Measurements from ENCODE around the gene AP1M1. TPM values are rescaled to one million over a fixed set of nuclear protein-coding genes. Genes with fewer than 3 reads are reported as not detected.

Gene AP1M1
- total RNA-seq, 1 experiment from 2014 or later: 95.9 TPM

DNA sequence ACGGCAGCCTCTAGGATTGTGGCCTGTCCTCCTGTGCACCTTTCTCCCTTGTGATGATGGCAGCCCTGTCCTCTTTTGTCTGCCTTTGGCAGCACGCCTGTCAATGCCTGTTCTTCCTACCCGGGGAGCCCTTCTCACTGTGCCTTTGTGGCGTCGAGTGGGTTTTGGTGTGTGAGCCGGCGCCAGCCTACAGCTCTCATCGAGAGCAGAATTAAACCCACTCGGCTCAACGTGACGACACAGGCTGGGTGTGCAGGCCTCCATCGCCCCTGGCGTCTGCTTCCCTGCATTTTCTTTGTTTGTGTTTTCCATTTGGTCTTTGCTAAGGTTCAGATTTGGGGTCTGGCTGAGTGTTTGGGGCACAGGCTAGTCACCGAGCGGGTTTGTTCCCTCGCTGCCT, 34.4 kb downstream of the AP1M1 start:
- DNase-seq (ENCODE audit: low spot score): no peak

GRCh38 chr19:16232568-16232967, 34.9 kb downstream of the AP1M1 start:
- no peak for DNase-seq (ENCODE audit: low spot score)

DNA sequence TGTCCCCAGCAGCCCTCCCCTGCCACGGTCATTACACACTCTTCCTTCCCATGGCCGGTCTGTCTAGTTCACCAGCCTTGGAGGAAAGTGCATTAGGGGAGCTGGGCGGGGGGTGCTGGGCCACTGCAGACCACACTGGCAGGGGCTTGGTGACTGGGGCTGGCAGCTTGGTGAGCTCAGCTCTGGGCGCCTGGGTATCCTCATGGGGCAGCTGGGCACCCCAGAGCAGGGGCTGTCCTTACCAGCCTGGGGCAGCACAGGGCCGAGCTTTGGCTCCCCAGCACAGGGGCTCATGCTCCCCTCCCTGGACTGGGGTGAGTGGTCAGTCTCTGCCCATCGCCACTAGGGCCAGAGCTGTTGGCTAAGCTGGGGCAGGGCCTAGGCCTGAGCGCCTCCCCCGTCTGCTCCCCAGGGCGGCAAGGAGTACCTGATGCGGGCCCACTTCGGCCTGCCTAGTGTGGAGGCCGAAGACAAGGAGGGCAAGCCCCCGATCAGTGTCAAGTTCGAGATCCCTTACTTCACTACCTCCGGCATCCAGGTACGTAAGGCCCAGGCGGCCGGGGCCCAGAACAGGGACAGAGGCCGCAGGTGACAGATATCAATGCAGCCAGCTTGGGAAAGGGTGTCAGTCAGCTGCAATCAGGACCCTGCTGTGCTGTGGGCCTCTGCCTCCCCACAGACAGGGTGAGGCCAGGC, 35.5 kb downstream of the AP1M1 start:
- no peak for DNase-seq (ENCODE audit: low spot score)

DNA sequence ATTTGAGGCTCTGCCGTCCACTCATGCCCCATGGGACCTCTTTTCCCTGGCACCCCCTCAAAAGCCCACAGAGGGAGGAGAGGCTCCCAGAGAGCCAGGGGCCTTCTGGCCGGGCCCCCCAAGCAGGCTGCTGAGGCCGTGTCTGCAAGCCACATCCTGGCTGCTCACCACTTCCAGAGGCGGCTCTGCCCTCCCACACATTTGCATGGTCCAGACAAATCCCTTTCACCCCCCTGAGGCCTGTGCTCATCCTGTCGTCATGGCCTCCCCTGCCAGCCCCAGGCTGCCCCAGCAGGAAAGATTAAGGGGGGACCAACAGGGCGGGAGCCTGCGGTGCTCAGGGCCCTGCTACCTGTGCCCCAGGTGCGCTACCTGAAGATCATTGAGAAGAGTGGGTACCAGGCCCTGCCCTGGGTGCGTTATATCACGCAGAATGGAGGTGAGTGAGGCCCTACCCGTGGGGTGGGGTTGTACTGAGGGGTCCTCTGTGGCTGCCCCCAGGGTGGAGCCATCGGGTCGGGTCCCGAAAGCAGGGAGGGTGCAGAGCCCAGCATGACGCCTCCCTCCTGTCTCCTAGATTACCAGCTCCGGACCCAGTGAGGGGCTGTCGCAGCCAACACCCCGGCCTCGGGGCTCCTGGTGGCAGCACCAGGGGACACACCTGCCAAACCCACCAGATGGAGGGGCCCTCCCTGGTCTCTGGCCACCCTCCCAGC, 36.3 kb downstream of the AP1M1 start:
- DNase-seq (ENCODE audit: low spot score): no peak

GRCh38 chr19:16234552-16235445, 37.1 kb downstream of the AP1M1 start:
- DNase-seq (ENCODE audit: low spot score): no peak

DNA sequence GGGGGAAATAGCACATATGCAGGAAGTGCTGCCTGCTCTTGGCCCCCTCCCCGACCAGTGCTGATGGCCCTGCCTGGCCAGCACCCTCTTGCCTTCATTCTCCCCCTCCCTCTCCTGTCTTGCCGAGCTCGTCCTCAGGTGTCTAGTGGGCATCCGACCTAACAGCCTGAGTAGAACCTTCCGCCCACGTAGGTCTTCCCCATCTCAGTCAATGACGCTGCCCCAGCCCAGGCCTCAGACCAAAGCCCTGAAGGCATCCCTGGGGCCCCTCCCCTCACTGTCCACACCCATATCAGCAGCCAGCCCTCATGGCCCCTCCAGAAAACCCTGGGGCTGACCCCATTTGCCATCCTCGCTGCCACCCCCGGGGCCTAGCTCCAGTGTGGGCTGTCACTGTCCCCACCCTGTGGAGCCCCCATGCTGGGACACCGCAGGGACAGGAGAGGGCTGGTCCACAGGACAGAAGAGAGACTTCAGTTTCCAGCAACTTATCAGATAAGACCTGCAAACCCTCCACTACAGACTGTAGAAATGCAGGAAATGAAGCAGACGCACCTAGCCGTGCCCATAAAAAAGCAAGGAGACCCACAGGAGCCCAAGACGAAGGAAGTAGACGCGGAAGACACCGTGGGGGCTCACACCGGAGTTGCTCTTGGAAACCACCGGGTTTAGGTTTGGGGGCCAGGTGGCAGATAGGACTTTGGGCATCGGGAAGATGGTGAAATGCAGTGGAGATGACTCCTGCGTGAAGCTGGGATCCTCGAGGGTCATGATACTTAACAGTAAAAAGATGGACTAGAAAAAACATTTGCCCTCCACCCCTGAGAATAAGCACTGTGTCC, 38.3 kb downstream of the AP1M1 start:
- no peak for DNase-seq (ENCODE audit: low spot score)

GRCh38 chr19:16244091-16244490, 46.4 kb downstream of the AP1M1 start:
- no peak for DNase-seq (ENCODE audit: low spot score)

DNA sequence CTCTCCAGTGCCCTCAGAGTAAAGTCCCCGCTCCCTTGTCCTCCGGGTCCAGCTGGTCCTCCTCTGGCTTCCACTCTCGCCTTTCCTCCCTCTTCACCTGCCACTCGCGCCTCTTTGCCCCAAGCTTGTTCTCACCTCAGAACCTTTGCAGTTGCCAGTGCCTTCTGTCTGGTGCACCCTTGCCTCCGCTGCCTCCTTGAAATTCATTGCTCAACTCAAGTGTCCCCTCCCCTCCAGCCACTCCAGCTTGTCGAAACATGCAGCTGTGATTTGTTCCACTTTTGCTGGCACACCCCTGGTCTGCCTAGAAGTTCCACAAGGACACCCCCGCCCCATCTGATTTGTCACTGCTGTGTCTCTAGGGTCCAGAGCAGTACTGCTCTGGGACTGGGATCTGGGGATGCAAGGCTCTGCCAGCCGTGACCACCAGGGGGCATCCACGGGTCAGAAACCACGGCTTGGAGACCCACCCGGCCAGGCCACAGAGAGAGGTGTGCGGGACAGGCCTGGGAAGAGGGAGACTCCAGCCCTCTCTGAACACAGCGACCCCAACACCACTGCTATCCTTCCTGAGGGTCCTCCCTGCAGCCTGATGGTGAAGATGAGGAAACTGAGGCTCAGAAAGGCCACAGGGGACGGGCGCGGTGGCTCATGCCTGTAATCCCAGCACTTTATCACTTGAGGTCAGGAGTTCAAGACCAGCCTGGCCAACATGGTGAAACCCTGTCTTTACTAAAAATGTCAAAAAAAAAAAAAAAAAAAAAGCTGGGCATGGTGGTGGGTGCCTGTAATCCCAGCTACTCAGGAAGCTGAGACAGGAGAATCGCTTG, 49.9 kb downstream of the AP1M1 start:
- peak; percentile 79 for DNase-seq (ENCODE audit: low spot score)

DNA sequence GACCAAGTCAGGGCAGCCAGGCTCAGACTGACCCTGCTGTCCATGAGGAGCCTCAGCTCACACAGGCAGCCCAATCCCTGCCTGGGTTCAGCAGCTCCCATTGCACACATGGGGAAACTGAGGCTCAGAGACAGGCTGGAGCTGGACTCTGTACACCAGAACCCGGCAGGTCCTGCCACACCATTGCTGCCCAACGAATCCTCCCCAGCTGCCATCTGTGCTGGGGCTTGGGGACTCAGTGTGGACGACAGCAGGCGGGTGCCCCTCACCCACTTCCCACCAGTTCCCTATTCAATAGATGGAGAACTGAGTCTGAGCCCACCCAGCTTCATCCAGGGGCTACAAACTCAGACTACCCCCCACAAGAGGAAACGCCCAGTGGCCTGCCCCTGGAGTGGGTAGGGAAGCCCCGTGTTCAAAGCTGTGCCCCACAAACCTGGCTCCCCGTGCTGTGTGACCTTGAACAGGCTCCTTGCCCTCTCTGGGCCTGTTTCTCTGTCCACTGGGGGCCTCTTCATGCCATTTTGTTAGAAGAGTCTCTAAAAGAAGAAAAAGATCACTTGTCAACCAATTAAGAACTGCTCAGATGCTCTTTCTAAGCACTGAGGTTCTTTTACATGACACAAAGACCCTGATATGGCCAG, 50.8 kb downstream of the AP1M1 start:
- DNase-seq (ENCODE audit: low spot score): no peak

DNA sequence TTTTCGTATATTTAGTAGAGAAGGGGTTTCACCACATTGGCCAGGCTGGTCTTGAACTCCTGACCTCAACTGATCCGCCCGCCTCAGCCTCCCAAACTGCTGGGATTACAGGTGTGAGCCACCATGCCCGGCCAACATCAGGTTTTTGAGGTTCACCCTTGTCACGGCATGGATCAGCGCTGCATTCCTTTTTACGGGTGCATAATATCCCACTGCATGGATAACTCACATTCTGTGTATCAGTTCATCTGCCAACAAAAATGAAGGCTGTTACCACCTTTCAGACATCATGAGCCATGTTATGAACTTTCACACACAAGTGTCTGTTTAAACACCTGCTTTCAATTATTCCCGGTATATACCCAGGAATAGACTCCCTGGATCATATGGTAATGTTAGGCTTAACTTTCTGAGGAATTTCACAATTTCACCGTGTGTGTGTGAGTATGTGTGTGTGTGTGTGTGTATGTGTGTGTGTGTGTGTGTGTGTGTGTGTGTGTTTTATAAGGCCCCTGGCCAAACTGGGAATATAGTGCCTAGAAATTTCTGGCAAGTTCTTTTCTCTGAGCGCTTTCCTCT, 52.2 kb downstream of the AP1M1 start:
- no peak for DNase-seq (ENCODE audit: low spot score)

DNA sequence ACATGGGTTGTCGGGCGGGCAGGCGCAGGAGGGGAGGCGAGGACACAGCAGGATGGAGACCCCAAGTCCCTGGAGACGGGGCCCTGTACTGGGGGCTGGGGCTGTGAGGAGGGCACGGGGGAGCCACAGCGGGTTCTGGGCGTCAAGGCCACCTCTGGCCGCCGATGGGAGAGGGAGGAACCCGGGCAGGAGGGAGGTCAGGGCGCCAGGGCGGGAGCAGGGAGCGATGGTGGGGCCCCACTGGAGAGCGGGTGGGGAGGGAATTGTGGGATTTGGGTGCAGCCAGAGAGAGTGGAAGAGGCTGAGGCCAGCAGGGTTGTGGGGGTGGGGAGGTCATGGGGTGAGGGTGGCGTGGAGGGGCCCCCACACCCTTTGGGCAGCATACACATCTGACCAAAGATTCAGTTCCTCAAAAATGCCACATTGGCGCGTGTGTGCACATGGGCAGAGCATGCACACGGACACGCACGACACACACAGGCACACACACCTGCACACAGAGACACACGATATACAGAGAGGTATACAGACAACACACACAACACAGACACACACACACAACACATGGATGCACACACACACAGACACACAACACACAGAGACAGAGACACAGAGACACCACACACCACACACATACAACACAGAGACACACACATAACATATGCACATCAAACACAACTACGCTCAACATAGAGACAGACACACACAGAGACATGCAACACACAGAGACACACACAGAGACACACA, 54.9 kb downstream of the AP1M1 start:
- no peak for DNase-seq (ENCODE audit: low spot score)

GRCh38 chr19:16254851-16255408, 57.2 kb downstream of the AP1M1 start:
- no peak for DNase-seq (ENCODE audit: low spot score)

GRCh38 chr19:16257509-16258002, 59.8 kb downstream of the AP1M1 start:
- DNase-seq (ENCODE audit: low spot score): no peak

DNA sequence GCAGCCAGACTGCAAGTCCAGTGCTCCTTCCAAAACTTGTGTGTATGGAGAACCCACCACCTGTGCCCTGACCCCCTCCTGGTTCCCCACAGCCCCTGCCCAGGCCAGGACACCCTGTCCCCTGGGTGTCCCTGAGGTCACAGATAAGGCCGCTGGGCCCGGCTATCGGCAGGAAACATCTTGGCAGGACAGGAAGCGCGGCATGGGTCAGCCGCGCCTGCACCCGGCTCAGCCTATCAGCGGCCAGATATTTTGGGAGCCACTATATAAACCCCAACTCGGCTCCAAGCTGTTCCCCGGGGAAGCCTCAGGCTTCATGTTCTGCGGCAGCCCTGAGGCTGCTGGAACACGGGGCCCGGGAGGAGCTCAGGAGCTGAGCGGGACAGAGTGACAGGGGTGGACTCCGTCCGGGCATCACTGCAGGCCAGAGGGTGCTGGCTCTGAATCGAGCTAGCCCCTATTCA, 60.8 kb downstream of the AP1M1 start:
- no peak for DNase-seq (ENCODE audit: low spot score)

DNA sequence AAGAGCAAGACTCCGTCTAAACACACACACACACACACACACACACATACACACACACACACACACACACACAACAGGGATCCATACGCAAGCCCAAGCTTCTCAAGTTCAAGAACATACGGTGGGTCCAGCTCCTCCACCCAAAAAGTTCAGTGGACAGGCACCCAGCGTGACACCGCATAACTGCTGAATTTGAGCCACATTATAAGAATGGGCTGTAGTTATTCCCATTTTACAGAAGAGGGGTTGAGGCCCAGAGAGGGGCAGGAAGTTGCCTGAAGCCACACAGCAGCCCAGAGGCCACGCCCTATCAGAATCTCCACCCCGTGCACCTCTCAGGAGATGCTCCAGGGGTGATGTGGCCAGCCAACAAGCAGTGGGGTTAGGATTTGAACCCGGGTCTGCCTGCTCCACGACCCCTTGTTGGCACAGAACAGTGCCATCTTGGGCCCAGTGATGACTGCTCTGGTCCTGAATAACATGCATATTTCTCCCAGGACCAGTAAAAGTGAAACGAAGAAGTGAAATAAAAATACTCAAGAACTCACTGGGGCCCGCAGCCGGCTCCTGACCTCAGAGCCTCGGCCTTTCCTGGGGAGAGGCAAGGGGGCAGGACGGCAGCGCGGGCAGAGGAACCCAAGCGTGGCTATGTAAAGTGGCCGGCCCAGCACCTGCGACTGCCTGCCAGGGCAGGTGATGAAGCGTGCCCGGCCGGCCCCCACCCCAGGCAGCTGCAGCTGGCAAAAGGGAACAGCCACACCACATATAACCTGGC, 61.9 kb downstream of the AP1M1 start:
- no peak for DNase-seq (ENCODE audit: low spot score)

- DNase-seq (ENCODE audit: low spot score): no peak
These were observed 62.6 kb downstream of the AP1M1 start for GRCh38 chr19:16260160-16260811.

DNA sequence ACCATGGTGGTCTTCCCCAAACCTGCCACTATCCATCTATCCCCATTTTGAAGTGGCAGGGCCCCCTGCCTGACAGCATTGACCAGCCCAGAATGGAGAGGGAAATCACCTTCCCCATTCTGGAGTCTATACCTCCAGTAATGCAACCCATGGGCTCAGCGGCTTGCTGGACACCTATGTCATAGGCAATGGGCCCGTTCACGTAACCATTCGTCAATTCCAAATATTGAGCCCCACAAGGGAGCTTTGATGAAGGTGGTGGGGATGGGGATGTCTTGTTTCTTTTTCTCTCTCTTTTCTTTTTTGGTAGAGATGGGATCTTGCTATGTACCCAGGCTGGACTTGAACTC, 63.1 kb downstream of the AP1M1 start:
- DNase-seq (ENCODE audit: low spot score): no peak

Measured in H4 (cell line).